H7 (cell line): ENCODE measurements around the gene MAN1A1. TPM values are rescaled to one million over a fixed set of nuclear protein-coding genes. Genes with fewer than 3 reads are reported as not detected.

ENCODE experiments used
- DNase-seq: peaks from one replicate; pipeline ENCODE4 v3.0.0; 2012
- H3K27me3 ChIP-seq: 2 replicates; pipeline ENCODE4 v1.6.0; 2011; ENCODE audit warnings: mild to moderate bottlenecking, low read length; ENCODE audit not compliant: control insufficient read depth, insufficient read depth
- H3K36me3 ChIP-seq: replicated peaks from 2 replicates; pipeline ENCODE4 v1.5.1; 2011; ENCODE audit warnings: low read length; ENCODE audit not compliant: control insufficient read depth, insufficient read depth
- H3K4me3 ChIP-seq: 2 replicates; pipeline ENCODE4 v1.5.1; 2011; ENCODE audit warnings: low read depth, mild to moderate bottlenecking, control low read depth, low read length, moderate library complexity; ENCODE audit not compliant: insufficient read depth
- total RNA-seq: library from RNA; depleted of rRNA; stranded (reverse); fragments of >200 nt; shearing (Covaris generic); gene quantifications from 2 replicates; pipeline ENCODE4 v1.2.3, GENCODE V29; 2014

Gene MAN1A1
- total RNA-seq, 1 experiment from 2014 or later = 14.5 TPM

DNA sequence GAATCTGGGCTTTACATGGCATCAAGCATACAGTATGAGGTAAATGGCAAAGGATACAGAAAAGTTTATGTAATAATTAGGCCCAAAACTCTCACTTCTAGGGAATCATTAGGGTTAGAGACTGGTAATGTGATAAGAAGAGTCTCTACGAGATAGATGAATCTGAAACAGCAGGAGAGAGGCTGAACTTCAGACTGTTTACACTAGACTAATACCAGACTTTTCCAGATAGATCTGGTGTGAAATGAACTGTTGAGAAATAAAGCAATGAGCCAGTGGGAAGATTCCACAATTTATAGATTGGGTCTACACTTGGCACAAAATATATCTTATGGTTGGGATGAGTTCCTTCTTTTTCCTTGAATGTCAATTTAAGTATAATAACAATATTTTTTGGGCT lies 134.3 kb downstream of the MAN1A1 start:
- DNase-seq = no peak
- Histone ChIP-seq H3K4me3 (no peak overlapping the region), H3K27me3 (no peaks in the 10 kb centered on the region), H3K36me3 (no peaks in the 10 kb centered on the region)

- DNase-seq = no peak
- no peaks in the 10 kb centered on the region for H3K27me3 ChIP-seq
- no peak overlapping the region for H3K4me3 ChIP-seq
- no peaks in the 10 kb centered on the region for H3K36me3 ChIP-seq
Observed at GRCh38 chr6:119210596-119210995, 139.0 kb downstream of the MAN1A1 start.

GRCh38 chr6:119209452-119210205 lies 139.9 kb downstream of the MAN1A1 start:
- H3K27me3 ChIP-seq = no peaks in the 10 kb centered on the region
- no peak for DNase-seq
- no peak overlapping the region for H3K4me3 ChIP-seq
- H3K36me3 ChIP-seq = no peaks in the 10 kb centered on the region

- no peak for DNase-seq
- Histone ChIP-seq H3K36me3 (no peaks in the 10 kb centered on the region), H3K4me3 (no peak overlapping the region), H3K27me3 (no peaks in the 10 kb centered on the region)
Observed at GRCh38 chr6:119207971-119208725, 141.4 kb downstream of the MAN1A1 start.

- Histone ChIP-seq H3K4me3 (no peak overlapping the region), H3K36me3 (no peaks in the 10 kb centered on the region), H3K27me3 (no peaks in the 10 kb centered on the region)
- DNase-seq = no peak
Observed at GRCh38 chr6:119207327-119207726, 142.2 kb downstream of the MAN1A1 start.

DNA sequence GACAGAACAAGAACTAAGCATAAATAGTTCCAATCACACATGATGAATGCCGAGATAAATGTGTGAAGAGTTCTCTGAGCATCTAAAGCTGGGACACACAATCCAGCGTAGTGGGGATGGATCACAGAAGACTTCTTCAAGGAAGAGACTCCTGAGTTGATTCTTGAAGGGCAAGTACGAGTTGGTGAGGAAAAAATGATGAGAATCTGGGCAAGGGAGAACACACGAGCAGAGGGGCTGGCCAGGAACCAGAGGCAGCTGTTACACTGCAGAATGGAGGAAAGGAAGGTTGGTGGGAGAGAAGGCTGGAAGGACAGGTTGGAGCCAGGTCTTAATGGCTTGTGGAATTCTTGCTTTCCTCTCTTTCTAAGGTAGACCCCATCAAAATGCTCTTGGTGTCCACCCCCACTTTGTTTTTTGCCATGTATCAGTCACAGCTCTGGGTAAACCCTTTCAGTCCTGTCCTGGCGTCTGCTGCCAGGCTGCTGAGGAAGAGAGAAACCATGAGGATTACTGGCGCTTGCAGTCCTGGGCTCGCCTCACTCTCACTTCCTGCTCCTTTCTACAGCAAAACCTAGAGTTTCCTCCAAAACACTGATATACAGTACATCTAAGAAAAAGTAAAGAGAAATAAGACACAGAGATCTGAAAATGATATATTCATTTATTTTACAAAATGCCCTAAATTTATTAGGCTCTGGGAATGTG lies 143.5 kb downstream of the MAN1A1 start:
- Histone ChIP-seq H3K4me3 (no peak overlapping the region), H3K36me3 (no peaks in the 10 kb centered on the region)
- no peak for DNase-seq

GRCh38 chr6:119204719-119205118 lies 144.8 kb downstream of the MAN1A1 start:
- DNase-seq = no peak
- H3K4me3 ChIP-seq = no peak overlapping the region
- H3K36me3 ChIP-seq = no peaks in the 10 kb centered on the region
- H3K27me3 ChIP-seq = no peaks in the 10 kb centered on the region

More for the DNA sequence above, 143.5 kb downstream of the MAN1A1 start:
- no peaks in the 10 kb centered on the region for H3K27me3 ChIP-seq

DNA sequence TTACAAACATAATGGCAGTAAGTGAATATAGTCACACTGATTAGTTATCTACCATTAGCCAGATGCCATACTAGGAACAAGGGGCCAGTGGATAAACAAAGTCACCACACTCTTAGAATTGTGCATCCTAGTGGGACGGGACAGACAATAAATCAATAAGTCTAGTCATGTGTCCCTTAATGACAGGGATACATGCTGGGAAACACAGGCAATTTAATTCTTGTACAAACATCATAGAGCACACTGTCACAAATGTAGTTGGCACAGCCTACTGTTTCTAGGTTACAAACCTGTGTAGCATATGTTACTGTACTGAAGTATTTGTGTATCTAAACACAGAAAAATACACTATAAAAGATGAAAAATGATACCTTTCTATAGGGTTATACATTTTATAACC lies 148.1 kb downstream of the MAN1A1 start:
- H3K4me3 ChIP-seq = no peak overlapping the region
- no peaks in the 10 kb centered on the region for H3K27me3 ChIP-seq
- H3K36me3 ChIP-seq = no peaks in the 10 kb centered on the region
- no peak for DNase-seq

GRCh38 chr6:119200512-119201175 lies 148.9 kb downstream of the MAN1A1 start:
- H3K27me3 ChIP-seq = no peaks in the 10 kb centered on the region
- no peak overlapping the region for H3K4me3 ChIP-seq
- no peaks in the 10 kb centered on the region for H3K36me3 ChIP-seq
- DNase-seq = no peak

GRCh38 chr6:119197271-119197670 lies 152.3 kb downstream of the MAN1A1 start:
- Histone ChIP-seq H3K36me3 (no peaks in the 10 kb centered on the region), H3K4me3 (no peak overlapping the region), H3K27me3 (no peaks in the 10 kb centered on the region)
- no peak for DNase-seq

DNA sequence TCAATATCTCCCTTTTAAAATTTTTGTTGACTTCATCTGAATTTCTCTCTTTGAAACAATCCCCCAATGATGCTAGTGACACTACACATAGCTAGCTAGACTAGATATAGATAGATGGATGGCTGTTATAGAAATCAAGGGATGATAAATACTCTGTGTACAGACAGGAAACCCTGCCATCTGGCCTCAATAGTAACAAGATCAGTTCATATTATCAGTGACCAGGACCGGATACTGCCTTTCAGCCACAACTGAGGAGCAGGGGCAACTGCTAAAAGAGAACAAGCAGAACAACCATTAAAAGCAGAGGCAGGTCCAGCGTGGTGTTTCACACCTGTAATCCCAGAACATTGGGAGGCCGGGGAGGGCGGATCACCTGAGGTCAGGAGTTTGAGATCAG lies 152.8 kb downstream of the MAN1A1 start:
- Histone ChIP-seq H3K27me3 (no peaks in the 10 kb centered on the region), H3K4me3 (no peak overlapping the region), H3K36me3 (no peaks in the 10 kb centered on the region)
- no peak for DNase-seq

DNA sequence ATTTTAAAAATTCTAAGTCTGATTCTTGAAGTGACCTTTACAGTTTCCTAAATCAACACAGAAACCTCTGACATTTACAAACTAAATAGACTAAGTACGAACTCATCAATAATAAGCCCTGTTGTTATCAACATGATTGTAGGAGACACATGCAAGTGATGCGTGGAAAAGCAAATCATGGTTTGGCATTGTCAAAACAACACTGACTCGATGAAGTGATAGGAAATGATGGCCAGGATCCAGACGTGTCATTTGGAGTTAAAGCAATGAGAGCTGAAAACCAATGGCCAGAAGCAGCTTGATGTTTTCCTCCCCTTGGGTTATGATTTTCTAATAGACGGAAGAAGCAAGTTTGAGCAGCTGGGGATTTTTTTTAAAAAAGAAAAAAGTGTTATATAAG lies 153.7 kb downstream of the MAN1A1 start:
- no peak overlapping the region for H3K4me3 ChIP-seq
- no peak for DNase-seq
- H3K36me3 ChIP-seq = no peaks in the 10 kb centered on the region
- H3K27me3 ChIP-seq = no peaks in the 10 kb centered on the region

DNA sequence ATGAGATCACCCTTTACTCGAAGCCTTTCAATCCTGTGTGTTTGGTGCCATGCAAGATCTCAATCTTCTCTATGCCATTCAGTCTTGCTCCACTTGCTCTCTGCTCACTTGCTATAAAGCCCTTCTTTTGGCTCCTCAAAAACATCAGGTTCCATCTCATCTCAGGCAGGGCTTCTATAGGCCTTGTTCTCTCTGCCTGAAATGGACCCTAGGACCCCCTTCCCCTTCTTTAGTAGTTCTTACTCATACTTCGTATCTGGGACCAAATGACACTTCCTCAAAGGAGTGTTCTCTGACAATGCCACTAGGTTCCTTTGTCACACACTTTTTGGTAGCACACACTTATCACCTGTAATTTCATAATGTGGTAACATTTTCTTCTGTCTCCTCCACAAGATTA lies 154.4 kb downstream of the MAN1A1 start:
- H3K4me3 ChIP-seq = no peak overlapping the region
- no peaks in the 10 kb centered on the region for H3K36me3 ChIP-seq
- no peak for DNase-seq
- H3K27me3 ChIP-seq = no peaks in the 10 kb centered on the region

- no peaks in the 10 kb centered on the region for H3K27me3 ChIP-seq
- no peak overlapping the region for H3K4me3 ChIP-seq
- no peak for DNase-seq
- H3K36me3 ChIP-seq = no peaks in the 10 kb centered on the region
Observed at GRCh38 chr6:119193707-119194106, 155.9 kb downstream of the MAN1A1 start.
